CD4-positive, alpha-beta memory T cell (primary cell): Measurements from ENCODE around the gene TMEM198. TPM values are rescaled to one million over a fixed set of nuclear protein-coding genes. Genes with fewer than 3 reads are reported as not detected.
A peak's percentile ranks its signal among the peaks of the same experiment; 100 is the strongest.

Source experiments
- CTCF ChIA-PET: fragments of 350-600 bp; sonication (Branson Sonifier 250); formaldehyde crosslinking; loops from one replicate; lab custom pipeline; 2021; ENCODE audit warnings: inconsistent platforms; ENCODE audit not compliant: partially characterized antibody; lab: Charles Lee
- POLR2A ChIA-PET: fragments of 350-600 bp; sonication (Branson Sonifier 250); formaldehyde crosslinking; loops from one replicate; lab custom pipeline; 2021; ENCODE audit not compliant: partially characterized antibody; lab: Charles Lee
- DNase-seq, 5 donors: peaks; one replicate each; pipeline versions ENCODE4 v3.0.0 to v3.0.0-alpha.2; 2020 to 2022; ENCODE audit warnings: mixed read lengths in 1 of 5
- H3K27ac ChIP-seq: one replicate; pipeline ENCODE4 v1.7.0; 2013; ENCODE audit warnings: low read depth, low read length
- H3K27me3 ChIP-seq: 2 replicates; pipeline ENCODE4 v1.7.0; 2013; ENCODE audit warnings: mild to moderate bottlenecking, low read length, moderate library complexity; ENCODE audit not compliant: insufficient read depth
- H3K36me3 ChIP-seq: 2 replicates; pipeline ENCODE4 v1.7.0; 2013; ENCODE audit warnings: mild to moderate bottlenecking, low read length, moderate library complexity; ENCODE audit not compliant: insufficient read depth
- H3K4me1 ChIP-seq: 2 replicates; pipeline ENCODE4 v1.7.0; 2013; ENCODE audit warnings: mild to moderate bottlenecking, low read length, moderate library complexity; ENCODE audit not compliant: insufficient read depth
- H3K4me3 ChIP-seq, 2 donors: one replicate each; pipeline ENCODE4 v1.7.0; 2013; ENCODE audit warnings: low read length in 2 of 2, mild to moderate bottlenecking in 1 of 2
- H3K9me3 ChIP-seq, 2 donors: one replicate each; pipeline ENCODE4 v1.7.0; 2013; ENCODE audit warnings: low read length in 2 of 2, control low read depth in 1 of 2; ENCODE audit not compliant: control insufficient read depth in 1 of 2
- H3K27ac Mint-ChIP-seq, 7 donors: one replicate each; pipeline ENCODE4 v1.8.0; 2020 to 2021; ENCODE audit warnings: mixed read lengths in 7 of 7, mild to moderate bottlenecking in 6 of 7, inconsistent platforms in 3 of 7, moderate library complexity in 3 of 7
- H3K27me3 Mint-ChIP-seq, 2 donors: one replicate each; pipeline ENCODE4 v1.8.0; 2020 to 2021; ENCODE audit warnings: mixed read lengths in 2 of 2
- H3K36me3 Mint-ChIP-seq, 2 donors: one replicate each; pipeline ENCODE4 v1.8.0; 2020 to 2021; ENCODE audit warnings: mixed read lengths in 2 of 2, inconsistent platforms in 1 of 2, mild to moderate bottlenecking in 1 of 2
- H3K4me1 Mint-ChIP-seq, 4 donors: one replicate each; pipeline ENCODE4 v1.8.0; 2020 to 2021; ENCODE audit warnings: mixed read lengths in 4 of 4, mild to moderate bottlenecking in 1 of 4
- H3K4me3 Mint-ChIP-seq, 8 donors: one replicate each; pipeline ENCODE4 v1.8.0; 2020 to 2021; ENCODE audit warnings: mixed read lengths in 8 of 8, mild to moderate bottlenecking in 7 of 8, moderate library complexity in 6 of 8, inconsistent platforms in 3 of 8
- H3K9me3 Mint-ChIP-seq, 8 donors: one replicate each; pipeline ENCODE4 v1.8.0; 2020 to 2021; ENCODE audit warnings: mixed read lengths in 8 of 8, mild to moderate bottlenecking in 5 of 8, inconsistent platforms in 3 of 8, moderate library complexity in 1 of 8
- intact Hi-C: fragments of 100-400 bp; cut with micrococcal nuclease; formaldehyde crosslinking; loops from one replicate; pipeline ENCODE4 v1.15.1; 2023
- polyA plus RNA-seq, 2 donors: library from polyadenylated mRNA; unstranded; fragments of 300-500 nt; fragmentation: Illumina TruSeq; gene quantifications; one replicate each; pipeline ENCODE4 v1.2.3, GENCODE V29; 2021
- total RNA-seq, 2 experiments: library from RNA; stranded (reverse); gene quantifications; one replicate each; pipeline ENCODE4 v1.2.3, GENCODE V29; 2021

Gene TMEM198
- total and polyA plus RNA-seq, 4 experiments from 2014 or later, result 0.67 to 0.76 TPM; not detected in 2

DNA sequence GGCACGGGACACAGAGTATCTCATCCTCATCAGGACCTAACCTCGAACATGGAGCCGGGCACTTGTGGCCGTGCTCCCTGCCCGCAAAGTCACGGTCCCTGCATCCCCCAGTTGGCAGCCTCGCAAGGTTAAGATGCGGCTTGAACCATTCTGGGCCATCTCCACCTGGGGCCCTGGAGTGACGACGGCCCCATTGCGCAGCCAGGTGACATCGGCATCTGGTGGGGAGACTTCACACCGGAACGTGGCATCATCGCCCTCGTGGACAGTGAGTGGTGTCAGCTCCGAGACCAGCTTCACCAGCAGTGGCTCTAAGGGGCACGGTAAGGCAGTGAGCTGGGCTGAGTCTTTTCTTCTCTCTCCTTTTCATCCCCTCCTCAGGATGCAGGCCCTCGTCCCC lies 12.6 kb downstream of the TMEM198 start:
- H3K36me3 ChIP-seq, result no peaks in the 10 kb centered on the region
- H3K4me3 ChIP-seq, result no peak overlapping the region
- H3K9me3 Mint-ChIP-seq, result peaks cover 0 to 2% (median 0%) of the 10 kb centered on the region in 8 donors
- intact Hi-C loops, result no loop called here
- peaks cover 19 to 38% of the 10 kb centered on the region in 2 donors for H3K27me3 Mint-ChIP-seq
- H3K4me3 Mint-ChIP-seq, result no peak overlapping the region
- peaks cover 18% of the 10 kb centered on the region for H3K4me1 ChIP-seq
- peak in 1 of 5 donors; percentile 16 for DNase-seq
- peaks cover 4 to 18% (median 9%) of the 10 kb centered on the region in 4 donors for H3K4me1 Mint-ChIP-seq
- ChIA-PET POLR2A (no interaction called here), CTCF (interaction anchor here (0.8 to 1.3 kb wide), 3 partner anchors 10 to 41 kb away, joined by 3 to 6 read pairs (median 3); partner anchors contain the start of gene STK11IP)
- no peak overlapping the region for H3K27ac Mint-ChIP-seq
- peaks cover 11% of the 10 kb centered on the region for H3K27me3 ChIP-seq
- H3K9me3 ChIP-seq, result no peaks in the 10 kb centered on the region
- no peaks in the 10 kb centered on the region for H3K36me3 Mint-ChIP-seq
- H3K27ac ChIP-seq, result no peak overlapping the region

DNA sequence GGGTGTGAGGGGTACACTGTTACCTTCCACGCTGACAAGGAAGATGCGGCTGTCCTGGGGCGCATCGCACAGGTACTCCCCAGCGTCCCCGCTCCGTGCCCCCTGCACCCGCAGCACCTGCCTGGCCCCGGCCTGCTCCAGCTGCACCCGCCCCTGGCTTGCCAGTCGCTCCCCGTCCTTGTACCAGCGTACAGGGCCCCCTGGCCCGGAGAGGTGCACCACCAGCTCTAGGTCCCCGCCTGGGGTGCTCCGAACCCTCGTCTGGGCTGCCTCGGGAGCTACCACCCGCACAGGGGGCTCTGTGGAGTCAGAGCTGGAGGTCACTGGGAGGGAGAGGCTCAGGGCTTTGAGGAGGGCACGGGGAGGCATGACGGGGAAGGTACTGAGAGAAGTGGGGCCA lies 13.5 kb downstream of the TMEM198 start:
- intact Hi-C loops, result no loop called here
- peaks cover 0 to 2% (median 0%) of the 10 kb centered on the region in 8 donors for H3K9me3 Mint-ChIP-seq
- H3K4me3 ChIP-seq, result no peak overlapping the region
- ChIA-PET POLR2A (no interaction called here), CTCF (interaction anchor here (0.7 to 1.3 kb wide), 4 partner anchors 9 to 40 kb away, joined by 3 to 6 read pairs (median 3); partner anchors contain the start of gene STK11IP)
- DNase-seq, result peak in 1 of 5 donors; percentile 25
- no peaks in the 10 kb centered on the region for H3K36me3 Mint-ChIP-seq
- peaks cover 21 to 33% of the 10 kb centered on the region in 2 donors for H3K27me3 Mint-ChIP-seq
- H3K27ac Mint-ChIP-seq, result no peak overlapping the region
- no peaks in the 10 kb centered on the region for H3K9me3 ChIP-seq
- H3K4me3 Mint-ChIP-seq, result no peak overlapping the region
- H3K4me1 ChIP-seq, result peaks cover 9% of the 10 kb centered on the region
- H3K36me3 ChIP-seq, result no peaks in the 10 kb centered on the region
- peaks cover 5% of the 10 kb centered on the region for H3K27me3 ChIP-seq
- H3K4me1 Mint-ChIP-seq, result peaks cover 0 to 11% (median 7%) of the 10 kb centered on the region in 4 donors
- no peak overlapping the region for H3K27ac ChIP-seq

DNA sequence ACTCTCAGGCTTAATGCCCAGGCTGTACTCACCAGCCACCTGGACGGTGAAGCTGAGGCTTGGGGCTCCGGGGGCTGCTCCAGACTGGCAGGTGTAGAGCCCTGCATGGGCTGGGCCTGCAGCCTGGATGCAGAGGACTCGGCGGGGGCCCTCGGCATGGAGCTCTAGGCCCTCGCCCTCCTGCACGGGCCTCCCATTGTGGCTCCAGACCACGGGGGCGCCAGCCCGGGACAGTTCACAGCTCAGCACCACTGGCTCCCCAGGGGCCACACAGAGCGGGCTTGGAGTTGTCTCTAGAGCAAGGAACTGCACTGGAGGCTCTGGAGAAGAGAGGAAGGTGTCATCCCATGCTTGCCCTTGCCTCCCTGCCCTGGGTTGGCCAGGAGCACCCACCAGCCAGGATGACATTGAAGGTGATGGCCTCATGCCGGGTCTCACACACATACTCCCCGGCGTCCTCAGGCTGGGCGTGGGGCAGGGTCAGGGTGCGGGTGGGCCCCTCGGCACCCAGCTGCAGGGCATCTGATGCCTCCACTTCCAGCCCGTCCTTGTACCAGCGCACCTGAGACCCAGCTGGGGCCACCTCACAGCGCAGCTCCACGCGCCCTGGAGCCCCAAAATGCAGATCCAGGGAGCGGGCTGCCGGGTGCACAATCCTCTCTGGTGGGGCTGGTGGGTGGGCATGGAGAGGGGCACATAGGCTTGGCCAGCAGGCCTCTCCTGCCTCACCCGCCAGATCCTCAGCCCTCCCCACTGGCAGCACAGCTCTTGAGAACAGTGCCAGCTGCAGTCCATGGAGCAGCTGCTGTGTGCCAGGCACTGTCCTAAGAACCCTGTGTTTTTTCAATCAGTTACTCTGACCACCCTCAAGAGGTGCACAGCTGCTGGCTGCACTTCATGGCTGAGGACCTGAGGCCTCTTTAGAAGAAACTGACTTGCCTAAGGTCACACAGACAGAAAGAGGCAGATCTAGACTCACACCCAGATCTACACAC lies 14.3 kb downstream of the TMEM198 start:
- Histone ChIP-seq H3K27me3 (peaks cover 5% of the 10 kb centered on the region), H3K36me3 (no peaks in the 10 kb centered on the region), H3K4me1 (peaks cover 2% of the 10 kb centered on the region), H3K9me3 (no peaks in the 10 kb centered on the region), H3K4me3 (no peak overlapping the region), H3K27ac (no peak overlapping the region)
- Mint-ChIP-seq H3K36me3 (no peaks in the 10 kb centered on the region), H3K4me1 (peaks cover 0 to 11% (median 6%) of the 10 kb centered on the region in 4 donors), H3K9me3 (peaks cover 0 to 2% (median 0%) of the 10 kb centered on the region in 8 donors), H3K4me3 (no peak overlapping the region), H3K27ac (no peak overlapping the region), H3K27me3 (peaks cover 22 to 32% of the 10 kb centered on the region in 2 donors)
- ChIA-PET POLR2A (no interaction called here), CTCF (interaction anchor here (0.7 to 4.8 kb wide), 3 partner anchors 10 to 17 kb away, joined by 3 to 73 read pairs (median 6); partner anchors contain the start of genes CHPF and TMEM198)
- peak in 1 of 5 donors; percentile 22 for DNase-seq
- intact Hi-C loops, result no loop called here

DNA sequence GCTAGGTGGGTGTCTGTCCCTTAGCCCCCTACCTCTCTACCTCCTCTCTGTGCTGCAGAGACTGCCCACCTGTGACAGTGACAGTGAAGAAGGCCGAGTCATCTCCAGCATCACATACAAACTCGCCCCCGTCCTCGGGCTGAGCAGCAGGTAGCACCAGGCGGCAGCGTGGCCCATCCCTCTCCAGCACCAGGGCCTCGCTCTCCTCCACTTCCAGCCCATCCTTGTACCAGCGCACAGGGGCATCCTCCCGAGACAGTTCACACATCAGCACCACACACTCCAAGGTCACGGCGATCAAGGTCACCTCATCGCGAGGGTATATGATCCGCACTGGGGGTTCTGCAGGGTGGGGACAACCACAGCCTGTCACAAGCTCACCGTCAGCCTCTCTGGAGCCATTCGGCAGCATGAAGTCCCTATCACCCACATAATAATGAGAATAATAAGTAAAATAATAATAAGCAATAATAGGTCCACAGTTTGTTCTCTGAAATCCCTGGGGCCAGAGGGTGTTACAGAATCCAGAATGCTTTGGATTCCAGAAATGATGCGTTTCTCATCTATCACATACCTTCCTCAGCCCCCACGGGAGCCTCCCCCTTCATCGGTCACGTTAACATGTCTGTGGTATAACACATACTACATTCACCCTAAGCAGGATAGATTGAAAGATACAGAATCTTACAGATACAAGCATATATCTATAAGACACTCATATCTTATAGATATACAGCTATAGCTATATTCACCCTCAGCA lies 15.5 kb downstream of the TMEM198 start:
- no peaks in the 10 kb centered on the region for H3K27me3 ChIP-seq
- no peak overlapping the region for H3K27ac ChIP-seq
- no peak overlapping the region for H3K4me3 ChIP-seq
- ChIA-PET CTCF (interaction anchor here (0.9 to 4.8 kb wide), 12 partner anchors 9 to 171 kb away, joined by 3 to 73 read pairs (median 4); partner anchors contain the start of genes CHPF, INHA, OBSL1 and TMEM198), POLR2A (no interaction called here)
- Mint-ChIP-seq H3K4me3 (peak overlapping the region in 1 of 8 donors; percentile 17), H3K4me1 (peaks cover 0 to under 1% (median 0%) of the 10 kb centered on the region in 4 donors), H3K27me3 (peaks cover 14 to 28% of the 10 kb centered on the region in 2 donors), H3K27ac (no peak overlapping the region), H3K9me3 (no peaks in the 10 kb centered on the region), H3K36me3 (no peaks in the 10 kb centered on the region)
- DNase-seq, result peak in 1 of 5 donors; percentile 21
- no peaks in the 10 kb centered on the region for H3K9me3 ChIP-seq
- H3K4me1 ChIP-seq, result no peaks in the 10 kb centered on the region
- intact Hi-C loops, result no loop called here
- no peaks in the 10 kb centered on the region for H3K36me3 ChIP-seq

DNA sequence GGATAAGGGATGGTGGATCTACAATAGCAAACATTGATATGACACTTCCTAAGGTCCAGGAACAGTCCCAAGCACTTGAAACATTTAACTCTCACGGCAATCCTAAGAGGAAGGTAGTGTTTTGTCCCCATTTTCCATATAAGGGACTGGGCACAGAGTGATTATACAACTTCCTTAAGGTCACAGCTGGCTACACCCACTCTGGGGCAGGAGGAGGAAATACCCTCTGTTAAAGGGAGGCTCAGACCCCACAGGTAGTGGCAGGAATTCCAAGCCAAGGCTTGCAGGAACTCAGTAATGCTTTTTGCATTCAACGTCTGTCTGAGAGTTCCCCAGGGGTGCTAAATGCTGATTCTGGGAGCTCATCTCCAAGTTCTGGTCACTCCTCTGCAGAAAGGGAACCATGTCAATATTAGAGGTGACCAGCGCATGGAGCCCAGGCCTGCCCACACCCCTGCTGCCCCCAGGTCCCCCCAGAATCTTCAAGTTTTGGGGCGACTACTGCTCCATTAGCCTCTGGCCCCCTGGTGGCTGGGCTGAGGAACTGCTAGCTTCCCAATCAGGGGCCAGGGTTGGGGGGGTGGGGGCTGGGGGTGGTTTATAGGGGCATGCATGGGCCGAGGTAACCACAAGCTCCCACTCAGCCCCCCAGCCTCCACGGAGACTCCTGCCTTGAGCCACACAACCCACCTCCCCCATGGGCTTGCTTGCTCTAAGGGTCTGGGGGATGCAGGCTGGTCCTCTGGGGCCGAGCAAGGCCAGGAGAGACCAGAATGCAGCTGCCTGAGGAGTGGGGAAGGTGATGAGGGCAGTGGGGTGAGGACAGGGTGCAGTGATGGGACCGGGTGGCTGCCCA lies 16.4 kb downstream of the TMEM198 start:
- peak in 4 of 5 donors; percentile 19 to 37 (median 28) for DNase-seq
- peaks cover 0 to 2% (median 0%) of the 10 kb centered on the region in 4 donors for H3K4me1 Mint-ChIP-seq
- intact Hi-C loops, result loop anchor here (1.0 kb wide), 1 partner anchor 19 kb away; no protein-coding TSS in a partner anchor

DNA sequence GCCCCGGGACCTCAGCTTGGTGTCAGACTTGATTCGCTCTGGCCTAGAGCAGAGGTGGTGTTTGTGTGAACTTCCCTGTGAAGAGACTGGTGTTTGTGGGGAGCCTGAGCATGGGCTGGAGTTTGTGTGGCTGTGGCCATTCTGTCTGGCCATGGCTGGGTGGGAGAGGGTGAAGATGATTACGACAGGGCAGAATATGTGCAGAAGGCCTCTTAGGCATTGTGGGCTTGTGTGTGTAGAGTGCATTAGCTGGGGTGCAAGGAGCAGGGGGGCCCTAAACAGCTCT lies 17.0 kb downstream of the TMEM198 start:
- H3K36me3 Mint-ChIP-seq, result no peaks in the 10 kb centered on the region

More for the DNA sequence above, 16.4 kb downstream of the TMEM198 start:
- ChIA-PET CTCF (interaction anchor here (0.7 to 4.8 kb wide), 18 partner anchors 8 to 172 kb away, joined by 3 to 73 read pairs (median 4); partner anchors contain the start of genes CHPF, GMPPA, INHA and OBSL1), POLR2A (interaction anchor here (1.4 kb wide), 1 partner anchor 19 kb away, joined by 3 read pairs; no protein-coding TSS in a partner anchor)
- Mint-ChIP-seq H3K4me3 (no peak overlapping the region), H3K27me3 (peaks cover 10 to 22% of the 10 kb centered on the region in 2 donors), H3K36me3 (no peaks in the 10 kb centered on the region), H3K9me3 (no peaks in the 10 kb centered on the region), H3K27ac (no peak overlapping the region)
- no peaks in the 10 kb centered on the region for H3K4me1 ChIP-seq
- H3K27ac ChIP-seq, result no peak overlapping the region
- no peaks in the 10 kb centered on the region for H3K27me3 ChIP-seq
- no peaks in the 10 kb centered on the region for H3K9me3 ChIP-seq
- no peaks in the 10 kb centered on the region for H3K36me3 ChIP-seq
- H3K4me3 ChIP-seq, result no peak overlapping the region

More for the DNA sequence above, 17.0 kb downstream of the TMEM198 start:
- no peak overlapping the region for H3K4me3 Mint-ChIP-seq
- no peaks in the 10 kb centered on the region for H3K9me3 Mint-ChIP-seq
- POLR2A ChIA-PET, result interaction anchor here (1.4 kb wide), 1 partner anchor 20 kb away, joined by 3 read pairs; no protein-coding TSS in a partner anchor
- H3K27me3 Mint-ChIP-seq, result peaks cover 10 to 21% of the 10 kb centered on the region in 2 donors
- H3K27ac ChIP-seq, result no peak overlapping the region
- no peaks in the 10 kb centered on the region for H3K4me1 ChIP-seq
- H3K27me3 ChIP-seq, result no peaks in the 10 kb centered on the region
- no peak for DNase-seq
- H3K27ac Mint-ChIP-seq, result no peak overlapping the region
- no peaks in the 10 kb centered on the region for H3K9me3 ChIP-seq
- intact Hi-C loops, result loop anchor here (1.0 kb wide), 1 partner anchor 20 kb away; no protein-coding TSS in a partner anchor
- no peaks in the 10 kb centered on the region for H3K36me3 ChIP-seq
- no peak overlapping the region for H3K4me3 ChIP-seq
- H3K4me1 Mint-ChIP-seq, result peaks cover 0 to 2% (median 0%) of the 10 kb centered on the region in 4 donors
- CTCF ChIA-PET, result interaction anchor here (0.7 to 4.8 kb wide), 13 partner anchors 9 to 159 kb away, joined by 3 to 73 read pairs (median 4); partner anchors contain the start of genes CHPF, GMPPA, INHA and OBSL1
